Measurements from ENCODE around the gene GPX4. TPM values are rescaled to one million over a fixed set of nuclear protein-coding genes. Genes with fewer than 3 reads are reported as not detected.

Gene GPX4
- total and polyA plus RNA-seq, 9 of the 15 experiments (the other 6 are each of a cell fraction or from before 2014, with no cell fraction given), result 61.4 to 661 (median 349) TPM

- no peak for TF ChIP-seq TRIM25 (IDR thresholded peaks at IDR 0.05; ENCODE audit: borderline replicate concordance)
- TF ChIP-seq ESRRB (CRISPR knock-in tag; IDR thresholded peaks at IDR 0.05; ENCODE audit: borderline replicate concordance), result no peak
- TF ChIP-seq MEF2D (tag; conservative IDR thresholded peaks at IDR 0.05; ENCODE audit: low read depth), result no peak
- no peak for TF ChIP-seq ZNF324 (CRISPR knock-in tag; IDR thresholded peaks at IDR 0.05)
- no peak for TF ChIP-seq PHB2 (IDR thresholded peaks at IDR 0.05; ENCODE audit: low read depth)
- TF ChIP-seq ILF3 (IDR thresholded peaks at IDR 0.05; ENCODE audit: borderline replicate concordance), result no peak
- TF ChIP-seq C11orf30 (IDR thresholded peaks at IDR 0.05; ENCODE audit: low read depth), result no peak
- no peak for TF ChIP-seq ZNF263 (CRISPR knock-in tag; IDR thresholded peaks at IDR 0.05; ENCODE audit: borderline replicate concordance)
- TF ChIP-seq FOXP1 (CRISPR knock-in tag; IDR thresholded peaks at IDR 0.05), result no peak
- no peak for TF ChIP-seq TEAD1 (CRISPR knock-in tag; IDR thresholded peaks at IDR 0.05)
- TF ChIP-seq POLR2AphosphoS5 (IDR thresholded peaks at IDR 0.05; ENCODE audit: control insufficient read depth, insufficient read depth, low read depth, low read length), result no peak
- peak; percentile 26 for TF ChIP-seq ARHGAP35 (IDR thresholded peaks at IDR 0.05; ENCODE audit: partially characterized antibody)
- TF ChIP-seq MAFF (IDR thresholded peaks at IDR 0.05; ENCODE audit: low read length), result no peak
- TF ChIP-seq CGGBP1 (CRISPR knock-in tag; IDR thresholded peaks at IDR 0.05), result no peak
- TF ChIP-seq ZNF232 (CRISPR knock-in tag; IDR thresholded peaks at IDR 0.05), result no peak
- no peak for TF ChIP-seq KAT2B (IDR thresholded peaks at IDR 0.05; ENCODE audit: low read depth, low read length)
- TF ChIP-seq MCM5 (IDR thresholded peaks at IDR 0.05; ENCODE audit: low read depth), result no peak
- TF ChIP-seq, protein P1, sequence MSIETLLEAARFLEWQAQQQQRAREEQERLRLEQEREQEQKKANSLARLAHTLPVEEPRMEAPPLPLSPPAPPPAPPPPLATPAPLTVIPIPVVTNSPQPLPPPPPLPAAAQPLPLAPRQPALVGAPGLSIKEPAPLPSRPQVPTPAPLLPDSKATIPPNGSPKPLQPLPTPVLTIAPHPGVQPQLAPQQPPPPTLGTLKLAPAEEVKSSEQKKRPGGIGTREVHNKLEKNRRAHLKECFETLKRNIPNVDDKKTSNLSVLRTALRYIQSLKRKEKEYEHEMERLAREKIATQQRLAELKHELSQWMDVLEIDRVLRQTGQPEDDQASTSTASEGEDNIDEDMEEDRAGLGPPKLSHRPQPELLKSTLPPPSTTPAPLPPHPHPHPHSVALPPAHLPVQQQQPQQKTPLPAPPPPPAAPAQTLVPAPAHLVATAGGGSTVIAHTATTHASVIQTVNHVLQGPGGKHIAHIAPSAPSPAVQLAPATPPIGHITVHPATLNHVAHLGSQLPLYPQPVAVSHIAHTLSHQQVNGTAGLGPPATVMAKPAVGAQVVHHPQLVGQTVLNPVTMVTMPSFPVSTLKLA (conservative IDR thresholded peaks at IDR 0.05), result peak in 1 of 2 experiments; percentile 75; a peak in 2 of 4 replicates
- TF ChIP-seq KLF13 (tag; IDR thresholded peaks at IDR 0.05; ENCODE audit: borderline replicate concordance, low read depth), result no peak
- no peak for TF ChIP-seq POU5F1 (IDR thresholded peaks at IDR 0.05; ENCODE audit: borderline replicate concordance, low read depth, low read length, partially characterized antibody)
- TF ChIP-seq TRIM28 (IDR thresholded peaks at IDR 0.05), result no peak
- TF ChIP-seq MYC (IDR thresholded peaks at IDR 0.05; ENCODE audit: low read depth, low read length), result 0 out of 2 replicates have a peak, but pooled peaks have one; percentile 22
- TF ChIP-seq MYC (CRISPR knock-in tag; IDR thresholded peaks at IDR 0.05; ENCODE audit: borderline replicate concordance, low read depth), result no peak
- TF ChIP-seq FOXA3 (CRISPR knock-in tag; conservative IDR thresholded peaks at IDR 0.05 in 1 of 2, IDR thresholded peaks at IDR 0.05 in 1 of 2), result 0 out of 4 replicates have a peak, but pooled peaks of 1 of the 2 experiments have one; percentile 15
- no peak for TF ChIP-seq ZNF347 (CRISPR knock-in tag; IDR thresholded peaks at IDR 0.05; ENCODE audit: low read depth)
Observed at GRCh38 chr19:1112268-1113029, 8.7 kb downstream of the GPX4 start (continued).
